GM12878 (cell line): ENCODE data around the gene ZNF804A. TPM values are rescaled to one million over a fixed set of nuclear protein-coding genes. Genes with fewer than 3 reads are reported as not detected.

Experiments
- ATAC-seq: fragments of 200-7000 bp; cut with Tn5 transposase; 3 replicates; pipeline ENCODE4 v1.9.1; 2020; ENCODE audit warnings: mild to moderate bottlenecking, moderate library complexity
- BruUV-seq: library from RNA; stranded (reverse); fragments of 400-500 nt; replicated peaks from 2 replicates; lab custom pipeline; 2021; lab: Mats Ljungman, UMichigan
- CTCF ChIA-PET: fragments of 300-600 bp; sonication (Branson Sonifier 250); formaldehyde crosslinking; extraction: SDS; loops from one replicate; lab custom pipeline; 2021; ENCODE audit warnings: inconsistent platforms; lab: Yijun Ruan, JAX
- POLR2A ChIA-PET: fragments of 350-600 bp; formaldehyde crosslinking; extraction: SDS; loops from one replicate; lab custom pipeline; 2021; ENCODE audit warnings: inconsistent platforms; lab: Charles Lee
- RAD21 ChIA-PET: fragments of 300-600 bp; sonication (Branson Sonifier 250); formaldehyde crosslinking; loops from one replicate; lab custom pipeline; 2023; ENCODE audit warnings: antibody characterized with exemption; ENCODE audit not compliant: unreplicated experiment; lab: Charles Lee
- SMC1A ChIA-PET: fragments of 300-600 bp; sonication (Branson Sonifier 250); formaldehyde crosslinking; loops from one replicate; lab custom pipeline; 2023; ENCODE audit not compliant: unreplicated experiment, uncharacterized antibody; lab: Charles Lee
- DNase-seq: peaks from one replicate; pipeline ENCODE4 v3.0.0-alpha.2; 2011; ENCODE audit warnings: low read depth, low spot score
- FAIRE-seq: peaks from 3 replicates; lab custom pipeline; 2011; peaks lifted over from hg19 to GRCh38; lab: Jason Lieb, UNC
- H2AFZ ChIP-seq: 2 replicates; pipeline ENCODE4 v1.6.0; 2011; ENCODE audit warnings: low read depth, low read length, control low read depth; ENCODE audit not compliant: control insufficient read depth
- H3K27ac ChIP-seq: 2 replicates; pipeline ENCODE4 v1.5.1; 2011; ENCODE audit warnings: control low read depth; ENCODE audit not compliant: control insufficient read depth, insufficient read depth
- H3K27me3 ChIP-seq, 2 experiments: replicated peaks in 1 of 2; 2 replicates each; pipeline versions ENCODE4 v1.6.0 to v1.6.1; 2011; ENCODE audit warnings: low read length in 1 of 2; ENCODE audit not compliant: control insufficient read depth in 2 of 2, insufficient read depth in 2 of 2
- H3K36me3 ChIP-seq, 2 experiments: 2 replicates each; pipeline ENCODE4 v1.5.1; 2011; ENCODE audit warnings: low read length in 1 of 2; ENCODE audit not compliant: control insufficient read depth in 2 of 2, insufficient read depth in 2 of 2
- H3K4me1 ChIP-seq: 2 replicates; pipeline ENCODE4 v1.6.1; 2011; ENCODE audit warnings: mild to moderate bottlenecking, low read length, moderate library complexity, mixed read lengths; ENCODE audit not compliant: control insufficient read depth, insufficient read depth
- H3K4me2 ChIP-seq: 2 replicates; pipeline ENCODE4 v1.6.0; 2011; ENCODE audit warnings: control low read depth; ENCODE audit not compliant: control insufficient read depth, insufficient read depth
- H3K4me3 ChIP-seq: fragments of 200-600 bp; sonication (generic); 2 replicates; pipeline ENCODE4 v1.5.1; 2016
- H3K79me2 ChIP-seq: 2 replicates; pipeline ENCODE4 v1.6.0; 2011; ENCODE audit warnings: low read length; ENCODE audit not compliant: control insufficient read depth, insufficient read depth
- H3K9ac ChIP-seq: 2 replicates; pipeline ENCODE4 v1.8.0; 2011; ENCODE audit warnings: low read length, control low read depth, mixed read lengths; ENCODE audit not compliant: control insufficient read depth, insufficient read depth
- H3K9me3 ChIP-seq: replicated peaks from 3 replicates; pipeline ENCODE4 v1.5.1; 2011; ENCODE audit warnings: mild to moderate bottlenecking, low read length; ENCODE audit not compliant: control insufficient read depth, insufficient read depth
- H4K20me1 ChIP-seq: 2 replicates; pipeline ENCODE4 v1.6.0; 2011; ENCODE audit not compliant: control insufficient read depth, insufficient read depth
- CEBPZ ChIP-seq: fragments of 150-350 bp; IDR thresholded peaks from 2 replicates; pipeline ENCODE4 v1.6.1; 2016; ENCODE audit warnings: low read depth, low read length
- E2F4 ChIP-seq: IDR thresholded peaks from 2 replicates; pipeline ENCODE4 v1.6.1; 2012; ENCODE audit warnings: low read depth, low read length, improper control_type of control experiment
- IRF4 ChIP-seq: IDR thresholded peaks from 2 replicates; pipeline ENCODE4 v1.6.1; 2011; ENCODE audit warnings: low read depth, low read length
- MAX ChIP-seq: IDR thresholded peaks from 2 replicates; pipeline ENCODE4 v1.6.1; 2012; ENCODE audit warnings: low read depth, low read length, improper control_type of control experiment
- NKRF ChIP-seq: fragments of 450-650 bp; conservative IDR thresholded peaks from 2 replicates; pipeline ENCODE4 v1.6.1; 2017; ENCODE audit warnings: mild to moderate bottlenecking, moderate library complexity
- NR2C1 ChIP-seq: fragments of 450-650 bp; IDR thresholded peaks from 2 replicates; pipeline ENCODE4 v1.6.1; 2017; ENCODE audit warnings: antibody characterized with exemption, mild to moderate bottlenecking, moderate library complexity
- NR2C2 ChIP-seq: IDR thresholded peaks from 2 replicates; pipeline ENCODE4 v1.6.1; 2011; ENCODE audit warnings: borderline replicate concordance, low read depth; ENCODE audit not compliant: control insufficient read depth, insufficient read length
- PRDM15 ChIP-seq: fragments of 450-650 bp; formaldehyde crosslinking; IDR thresholded peaks from 2 replicates; pipeline ENCODE4 v1.4.0; 2020; ENCODE audit warnings: mild to moderate bottlenecking, moderate library complexity
- SMAD1 ChIP-seq: fragments of 450-650 bp; IDR thresholded peaks from 2 replicates; pipeline ENCODE4 v1.6.1; 2018; ENCODE audit warnings: mild to moderate bottlenecking, low read depth; ENCODE audit not compliant: partially characterized antibody
- SUZ12 ChIP-seq: fragments of 200-600 bp; sonication (generic); IDR thresholded peaks from one replicate; pipeline ENCODE4 v1.6.1; 2018; ENCODE audit warnings: antibody characterized with exemption, mild to moderate bottlenecking; ENCODE audit not compliant: unreplicated experiment
- TCF7 ChIP-seq: IDR thresholded peaks from 2 replicates; pipeline ENCODE4 v1.6.1; 2014; ENCODE audit warnings: antibody characterized with exemption, borderline replicate concordance
- WGBS: methylation state at CpG from one replicate; pipeline ENCODE4 v1.1.6; 2016; ENCODE audit warnings: low lambda C conversion rate; ENCODE audit not compliant: insufficient replicate concordance, insufficient coverage; ENCODE audit errors: missing lambda C conversion rate; 5-methylcytosine and 5-hydroxymethylcytosine counted together
- in situ Hi-C: fragments of 300-500 bp; cut with MboI; formaldehyde crosslinking; loops from 9 replicates; pipeline ENCODE4 v1.14.3; 2018; ENCODE audit warnings: mixed read lengths
- intact Hi-C: fragments of 100-400 bp; cut with micrococcal nuclease; formaldehyde crosslinking; loops from one replicate; pipeline ENCODE4 v1.14.2; 2022; ENCODE audit not compliant: unreplicated experiment
- polyA plus RNA-seq, 11 experiments: library from polyadenylated mRNA; depleted of rRNA in 4 of 11; unstranded in 6 of 11; stranded (reverse) in 5 of 11; fragments of >200 nt; fragmentation: Nextera tagmentation in 4 of 11; fragmentation: Illumina TruSeq in 1 of 11; extraction: Ambion mirVana in 4 of 11; extraction: Trizol in 1 of 11; gene quantifications; 1 replicate in 1 of 11; 2 replicates in 10 of 11; pipeline versions ENCODE4 v1.2.1 to v1.2.3, GENCODE V29; 2011 to 2016; ENCODE audit warnings: inconsistent platforms in 2 of 11, missing spikeins in 2 of 11, low read depth in 1 of 11
- total RNA-seq, 4 experiments: library from RNA; depleted of rRNA in 3 of 4; stranded (reverse); fragments of >200 nt in 3 of 4; fragmentation: Illumina TruSeq in 1 of 4; extraction: Trizol in 1 of 4; gene quantifications; 2 replicates each; pipeline versions ENCODE4 v1.2.1 to v1.2.3, GENCODE V29; 2013 to 2021

The ZNF804A gene
- total and polyA plus RNA-seq, 10 of the 15 experiments (the other 5 are each of a cell fraction or from before 2014, with no cell fraction given) = 0.19 to 2.3 (median 1.4) TPM

GRCh38 chr2:184779777-184780176 is 181.4 kb downstream of the ZNF804A start:
- BruUV-seq = no TSS peak
- ChIA-PET POLR2A (no interaction called here), SMC1A (no interaction called here), CTCF (no interaction called here), RAD21 (no interaction called here)
- Histone ChIP-seq H3K9me3 (no peaks in the 10 kb centered on the region), H3K4me3 (no peak overlapping the region), H2AFZ (no peak overlapping the region), H3K36me3 (no peaks in the 10 kb centered on the region), H3K4me1 (no peaks in the 10 kb centered on the region), H3K27me3 (no peaks in the 10 kb centered on the region), H3K9ac (no peak overlapping the region), H4K20me1 (no peaks in the 10 kb centered on the region), H3K4me2 (no peak overlapping the region), H3K79me2 (no peaks in the 10 kb centered on the region), H3K27ac (no peak overlapping the region)
- in situ Hi-C loops (no loop called here), intact Hi-C loops (no loop called here)
- no peak for TF ChIP-seq MAX
- no peak for TF ChIP-seq NR2C2
- TF ChIP-seq SMAD1 = no peak
- no peak for TF ChIP-seq NKRF
- TF ChIP-seq E2F4 = no peak
- no peak for TF ChIP-seq PRDM15 (CRISPR knock-in tag)
- no peak for TF ChIP-seq SUZ12
- TF ChIP-seq CEBPZ = no peak
- no peak for TF ChIP-seq TCF7
- TF ChIP-seq NR2C1 = no peak
- TF ChIP-seq IRF4 = no peak
- no peak for ATAC-seq
- 28% methylated on average over 2 of the region's 2 CpGs for WGBS
- no peak for DNase-seq
- FAIRE-seq = no peak
